ENCODE measurements around the gene CASZ1.

CASZ1 gene

DNA sequence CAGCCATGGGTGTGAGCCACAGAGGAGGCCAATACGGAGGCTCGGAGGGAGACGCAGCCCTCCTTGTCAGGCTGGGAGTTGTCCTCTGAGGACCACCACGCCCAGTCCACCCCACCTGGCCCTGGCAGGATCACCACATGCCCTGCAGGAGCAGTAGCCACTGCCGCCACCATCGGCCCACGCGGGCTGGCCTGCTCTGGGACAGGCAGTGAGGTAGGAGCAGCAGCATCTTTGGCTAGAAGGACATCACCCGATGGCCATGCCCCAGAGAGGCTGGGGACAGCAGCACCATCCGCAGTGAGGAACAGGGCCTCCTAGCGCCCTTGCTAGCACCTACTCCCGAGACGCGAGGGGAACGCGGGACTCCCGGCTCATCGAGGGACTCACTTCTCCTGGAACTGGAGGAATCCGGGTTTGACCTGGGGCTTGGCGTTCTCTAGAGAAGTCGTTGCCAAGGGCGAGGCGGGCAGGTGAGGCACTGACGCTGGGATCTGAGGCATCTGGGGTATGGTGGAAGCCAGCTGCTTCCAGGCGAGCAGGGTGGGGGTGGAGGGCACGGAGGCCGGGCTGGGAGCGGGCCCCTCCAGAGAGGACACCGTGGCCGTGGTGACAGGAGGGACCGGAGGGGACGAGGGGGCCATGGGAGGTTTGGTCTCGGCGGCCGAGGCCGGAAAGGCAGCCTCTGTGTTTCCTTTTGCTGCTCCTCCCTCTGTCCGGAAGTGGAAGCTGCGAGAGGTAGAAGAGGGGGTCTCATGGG, 148.9 kb downstream of the CASZ1 start:
- POLR2A ChIA-PET = no interaction called here
- CTCF ChIA-PET = no interaction called here
- H3K4me3 ChIP-seq (ENCODE audit: low read depth, low read length) = no peak overlapping the region
- TF ChIP-seq, protein P1, sequence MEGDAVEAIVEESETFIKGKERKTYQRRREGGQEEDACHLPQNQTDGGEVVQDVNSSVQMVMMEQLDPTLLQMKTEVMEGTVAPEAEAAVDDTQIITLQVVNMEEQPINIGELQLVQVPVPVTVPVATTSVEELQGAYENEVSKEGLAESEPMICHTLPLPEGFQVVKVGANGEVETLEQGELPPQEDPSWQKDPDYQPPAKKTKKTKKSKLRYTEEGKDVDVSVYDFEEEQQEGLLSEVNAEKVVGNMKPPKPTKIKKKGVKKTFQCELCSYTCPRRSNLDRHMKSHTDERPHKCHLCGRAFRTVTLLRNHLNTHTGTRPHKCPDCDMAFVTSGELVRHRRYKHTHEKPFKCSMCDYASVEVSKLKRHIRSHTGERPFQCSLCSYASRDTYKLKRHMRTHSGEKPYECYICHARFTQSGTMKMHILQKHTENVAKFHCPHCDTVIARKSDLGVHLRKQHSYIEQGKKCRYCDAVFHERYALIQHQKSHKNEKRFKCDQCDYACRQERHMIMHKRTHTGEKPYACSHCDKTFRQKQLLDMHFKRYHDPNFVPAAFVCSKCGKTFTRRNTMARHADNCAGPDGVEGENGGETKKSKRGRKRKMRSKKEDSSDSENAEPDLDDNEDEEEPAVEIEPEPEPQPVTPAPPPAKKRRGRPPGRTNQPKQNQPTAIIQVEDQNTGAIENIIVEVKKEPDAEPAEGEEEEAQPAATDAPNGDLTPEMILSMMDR (IDR thresholded peaks at IDR 0.05; ENCODE audit: insufficient read depth, low read length, missing control alignments) = no peak
- no peak for DNase-seq (ENCODE audit: low read depth, low spot score)

- TF ChIP-seq, protein P1 (IDR thresholded peaks at IDR 0.05; ENCODE audit: insufficient read depth, low read length, missing control alignments) = no peak
- no peak overlapping the region for H3K4me3 ChIP-seq (ENCODE audit: low read depth, low read length)
- CTCF ChIA-PET = no interaction called here
- POLR2A ChIA-PET = no interaction called here
- DNase-seq (ENCODE audit: low read depth, low spot score) = no peak
These were observed 150.0 kb downstream of the CASZ1 start for GRCh38 chr1:10646347-10646861.

GRCh38 chr1:10644307-10645128, 151.9 kb downstream of the CASZ1 start:
- ChIA-PET POLR2A (no interaction called here), CTCF (no interaction called here)
- TF ChIP-seq, protein P1 (IDR thresholded peaks at IDR 0.05; ENCODE audit: insufficient read depth, low read length, missing control alignments) = no peak
- DNase-seq (ENCODE audit: low read depth, low spot score) = no peak
- H3K4me3 ChIP-seq (ENCODE audit: low read depth, low read length) = no peak overlapping the region

GRCh38 chr1:10643607-10644306, 152.7 kb downstream of the CASZ1 start:
- no peak overlapping the region for H3K4me3 ChIP-seq (ENCODE audit: low read depth, low read length)
- ChIA-PET POLR2A (no interaction called here), CTCF (no interaction called here)
- DNase-seq (ENCODE audit: low read depth, low spot score) = no peak
- TF ChIP-seq, protein P1 (IDR thresholded peaks at IDR 0.05; ENCODE audit: insufficient read depth, low read length, missing control alignments) = no peak

DNA sequence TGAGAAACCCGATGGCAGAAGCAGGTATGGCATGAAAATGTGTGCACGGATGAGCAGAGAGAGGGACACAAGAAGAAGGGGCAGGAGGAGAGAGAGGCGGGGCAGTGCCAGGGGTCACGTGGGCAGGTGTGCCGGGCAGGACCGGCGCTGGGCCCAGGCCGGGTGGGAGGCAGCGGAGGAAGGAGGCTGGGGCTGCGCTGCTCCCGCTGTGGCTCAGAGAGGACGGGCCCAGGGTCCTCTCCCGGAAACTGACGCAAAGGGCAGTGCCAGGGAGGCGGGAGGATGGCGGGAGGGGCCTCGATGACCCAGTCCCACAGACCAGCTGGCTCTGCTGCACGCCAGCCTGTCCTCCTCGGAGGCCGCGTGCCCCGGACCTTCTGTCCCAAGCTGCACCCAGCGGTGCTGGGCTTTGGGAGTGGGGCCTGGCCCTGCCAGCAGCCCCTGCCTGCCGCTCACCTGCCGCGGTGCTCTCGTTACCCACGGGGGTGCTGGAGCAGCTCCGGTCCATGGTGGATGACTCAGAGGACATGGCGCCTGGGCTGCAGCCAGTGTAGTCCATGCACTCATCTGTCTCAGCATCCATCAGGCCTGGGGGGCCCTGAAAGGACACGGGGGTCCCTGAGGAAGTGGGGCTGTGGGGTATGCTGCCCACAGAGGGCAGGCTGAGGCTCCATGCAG, 153.9 kb downstream of the CASZ1 start:
- CTCF ChIA-PET = no interaction called here
- DNase-seq (ENCODE audit: low read depth, low spot score) = no peak
- TF ChIP-seq, protein P1 (IDR thresholded peaks at IDR 0.05; ENCODE audit: insufficient read depth, low read length, missing control alignments) = no peak
- no peak overlapping the region for H3K4me3 ChIP-seq (ENCODE audit: low read depth, low read length)
- POLR2A ChIA-PET = no interaction called here

Data from AG04449 (cell line).